GM19351 (cell line): ENCODE data around the gene RAP1GAP.

Experiments used
- ATAC-seq: cut with Tn5 transposase; IDR thresholded peaks from one replicate; pipeline ENCODE4 v1.9.1; 2021; ENCODE audit warnings: mild to moderate bottlenecking, moderate library complexity; ENCODE audit not compliant: unreplicated experiment

The RAP1GAP gene

GRCh38 chr1:21663248-21663950 is 5.8 kb downstream of the RAP1GAP start:
- no peak for ATAC-seq

DNA sequence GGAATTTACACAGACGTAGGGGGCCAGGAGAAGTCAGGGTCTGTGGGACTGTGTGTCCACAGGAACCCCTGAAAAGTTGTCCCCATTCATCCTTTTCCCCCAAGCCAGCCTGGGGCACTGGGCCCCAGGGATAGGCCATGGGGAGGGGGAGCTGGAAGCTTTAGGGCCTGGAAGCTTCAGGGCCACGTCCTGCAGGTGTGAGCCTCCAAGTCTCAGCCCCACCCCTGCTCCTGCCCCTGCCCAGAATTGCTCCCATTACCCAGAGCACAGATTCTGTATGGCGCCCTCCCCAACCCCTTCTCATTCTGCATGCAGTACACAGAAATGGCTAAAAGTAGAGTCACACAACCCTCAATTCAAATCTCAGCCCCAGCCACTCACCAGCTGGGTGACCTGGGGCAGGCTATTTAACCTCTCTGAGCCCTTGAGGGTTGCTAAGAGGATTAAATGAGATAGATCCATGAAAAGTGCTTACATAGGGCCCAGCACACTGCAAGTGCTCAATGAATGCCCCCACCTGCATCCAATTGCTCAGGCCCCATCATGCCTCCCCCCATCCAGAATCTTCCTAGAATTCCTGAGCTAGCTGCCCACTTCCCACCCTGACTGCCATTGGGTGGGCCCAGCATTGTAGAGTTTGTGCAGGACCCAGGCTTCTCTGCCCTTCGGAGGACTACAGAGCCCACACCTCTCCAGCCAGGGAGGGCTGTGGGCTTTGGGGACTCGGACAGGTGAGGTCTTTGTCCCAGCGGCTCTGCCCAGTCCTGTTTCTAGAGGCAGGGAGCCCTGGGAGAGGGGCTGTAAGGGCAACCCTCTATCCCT is 6.5 kb downstream of the RAP1GAP start:
- ATAC-seq, result no peak

DNA sequence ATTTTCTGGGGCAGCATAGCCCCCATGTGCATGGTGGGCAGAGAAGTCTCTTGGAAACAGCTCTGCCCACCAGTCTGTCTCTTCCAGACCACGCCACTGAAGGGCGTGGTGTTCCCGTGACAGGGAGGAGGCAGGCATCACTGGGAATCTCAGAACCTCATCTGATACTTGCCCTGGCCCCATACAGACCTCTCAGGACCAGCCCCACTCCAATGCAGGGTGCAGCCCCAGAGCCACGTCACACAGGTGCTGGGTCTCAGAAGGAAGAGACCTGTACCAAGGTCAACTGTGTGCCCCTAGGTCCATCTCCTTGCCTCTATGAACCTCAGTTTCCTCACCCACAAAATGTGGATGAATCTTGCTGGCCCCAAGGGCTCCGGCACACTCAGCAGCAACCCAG is 7.3 kb downstream of the RAP1GAP start:
- ATAC-seq, result no peak

GRCh38 chr1:21659924-21660326 is 9.2 kb downstream of the RAP1GAP start:
- no peak for ATAC-seq

GRCh38 chr1:21659099-21659923 is 9.8 kb downstream of the RAP1GAP start:
- ATAC-seq, result no peak

- ATAC-seq, result no peak
Observed at GRCh38 chr1:21657456-21658190, 11.5 kb downstream of the RAP1GAP start.

DNA sequence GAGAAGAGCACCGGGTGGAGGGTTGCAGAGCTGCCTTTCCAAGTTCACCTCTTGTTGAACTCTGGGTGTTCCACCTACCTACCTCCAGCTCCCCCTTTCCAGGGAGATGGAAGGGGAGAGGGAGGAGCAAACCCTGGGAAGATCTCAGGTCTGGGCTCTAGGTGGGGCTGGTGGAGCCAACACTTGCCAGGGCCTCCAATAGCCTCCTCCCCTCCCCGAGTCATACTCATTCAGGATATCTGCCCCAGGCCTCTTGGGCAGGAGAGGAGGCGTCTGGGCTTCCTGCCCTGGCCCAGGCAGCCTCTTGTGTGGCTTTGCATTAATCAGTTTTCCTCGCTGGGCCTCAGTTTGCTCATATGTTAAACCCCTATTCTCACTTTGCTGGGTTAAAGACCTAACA is 13.4 kb downstream of the RAP1GAP start:
- ATAC-seq, result no peak

- no peak for ATAC-seq
Observed at GRCh38 chr1:21655259-21655658, 13.9 kb downstream of the RAP1GAP start.

DNA sequence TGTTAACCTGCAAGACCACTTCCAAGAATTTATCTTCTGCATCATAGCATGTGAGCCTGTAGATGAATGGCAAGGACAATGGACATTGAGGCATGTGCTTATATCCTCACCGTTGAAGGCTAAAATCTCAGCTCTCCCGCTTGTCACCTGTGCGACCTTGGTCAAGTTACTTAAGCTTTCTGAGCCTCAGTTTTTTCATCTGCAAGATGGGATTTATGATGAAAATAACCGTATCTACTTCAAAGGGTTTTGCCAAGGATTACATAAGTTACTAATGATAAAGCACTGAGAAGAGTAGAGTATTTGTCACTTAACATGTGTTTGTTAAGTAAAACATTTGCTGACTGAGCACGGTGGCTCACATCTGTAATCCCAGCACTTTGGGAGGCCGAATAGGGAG is 14.9 kb downstream of the RAP1GAP start:
- no peak for ATAC-seq

DNA sequence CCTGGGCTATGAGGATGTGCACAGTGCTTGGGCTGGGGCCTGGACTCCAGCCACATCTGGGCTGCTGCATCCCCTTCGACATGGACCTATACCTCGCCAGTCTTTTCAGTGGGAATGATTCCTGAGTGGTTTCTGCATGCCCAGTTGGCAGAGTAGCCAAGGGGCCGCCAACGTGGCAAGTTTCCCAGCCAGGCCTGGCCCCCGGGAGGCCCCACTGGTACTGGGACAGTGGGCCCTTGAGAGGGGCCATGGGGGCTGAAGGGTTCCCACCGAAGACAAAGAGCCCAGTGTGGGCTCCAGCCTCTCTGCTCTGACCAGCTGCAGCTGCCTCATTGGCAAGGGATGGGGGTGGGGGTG is 15.4 kb downstream of the RAP1GAP start:
- no peak for ATAC-seq

- no peak for ATAC-seq
Observed at GRCh38 chr1:21652937-21653743, 16.0 kb downstream of the RAP1GAP start.

GRCh38 chr1:21652101-21652936 is 16.8 kb downstream of the RAP1GAP start:
- no peak for ATAC-seq

DNA sequence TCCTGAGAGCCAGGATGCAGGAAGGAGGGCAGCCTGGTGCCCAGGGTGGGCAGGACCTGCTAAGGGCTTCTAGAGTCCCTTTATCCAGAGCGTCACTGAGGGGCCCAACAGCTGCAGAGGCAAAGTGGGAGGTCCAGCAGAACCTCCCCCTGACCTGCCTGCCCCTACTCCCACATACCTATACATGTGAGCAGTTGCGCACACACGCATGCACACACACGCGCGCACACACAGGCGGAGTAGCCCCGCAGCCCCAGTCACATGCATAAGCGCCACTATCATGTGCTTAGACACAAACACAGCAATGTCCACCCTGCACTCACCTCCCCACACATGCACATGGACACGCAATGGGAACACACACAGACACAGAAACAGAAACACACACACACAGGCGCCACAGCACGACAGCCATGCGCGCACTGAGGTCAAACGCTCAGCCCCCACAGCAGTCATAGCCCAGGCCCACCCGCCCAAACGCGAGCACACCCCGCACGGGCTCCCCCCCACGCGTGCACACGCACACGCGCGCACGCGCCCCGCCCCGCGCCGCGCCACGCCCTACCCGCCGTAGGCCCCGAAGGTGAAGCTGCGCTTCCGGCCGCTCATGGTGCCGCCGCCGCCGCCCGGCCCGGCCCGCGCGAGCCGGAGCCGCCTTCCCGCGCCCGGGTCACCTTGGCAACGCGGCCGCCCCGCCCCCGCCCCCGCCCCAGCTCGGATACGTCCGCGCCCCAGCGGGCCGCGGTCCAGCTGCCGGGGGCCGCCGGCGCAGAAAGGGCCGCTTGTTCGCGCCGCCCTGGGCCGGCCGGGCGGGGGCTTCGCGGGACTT is 17.7 kb downstream of the RAP1GAP start:
- no peak for ATAC-seq

DNA sequence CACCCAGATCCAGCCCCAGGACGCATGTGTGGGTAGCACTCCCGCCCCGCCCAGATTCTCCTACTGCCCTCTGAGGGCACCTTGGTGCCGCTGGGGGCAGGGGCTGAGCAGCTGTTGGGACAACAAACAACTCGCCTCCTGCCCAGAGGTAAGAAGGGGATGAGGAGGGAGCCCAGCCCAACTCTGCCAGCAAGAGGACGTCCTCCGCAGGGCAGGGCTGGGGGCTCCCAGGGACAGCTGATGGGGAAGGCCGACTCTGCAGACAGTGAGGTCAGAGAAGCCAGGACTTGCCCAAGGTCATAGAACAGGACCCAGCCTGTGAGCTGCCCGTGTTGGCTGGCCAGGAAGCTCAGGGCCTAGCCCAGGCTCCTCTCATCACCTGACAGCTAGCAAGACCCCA is 18.8 kb downstream of the RAP1GAP start:
- no peak for ATAC-seq

GRCh38 chr1:21649315-21649714 is 19.8 kb downstream of the RAP1GAP start:
- ATAC-seq, result no peak

GRCh38 chr1:21648791-21649190 is 20.4 kb downstream of the RAP1GAP start:
- ATAC-seq, result no peak

DNA sequence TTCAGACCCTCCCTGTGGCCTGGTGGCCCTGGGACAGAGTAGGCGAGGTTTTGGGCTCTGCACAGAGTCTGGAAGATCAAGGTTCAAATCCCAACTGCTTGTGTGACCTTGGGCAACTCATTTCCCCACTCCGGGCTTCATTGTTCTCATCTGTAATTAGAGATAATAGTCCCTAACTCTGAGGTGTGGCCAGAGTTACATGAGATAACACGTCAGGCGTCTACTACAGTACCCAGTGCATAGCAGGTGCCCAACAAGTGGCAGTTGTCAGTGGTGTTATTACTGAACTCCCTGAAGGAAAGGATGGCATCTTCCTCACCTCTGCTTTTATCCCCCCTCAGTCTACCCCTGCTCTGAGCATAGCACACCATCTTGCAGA is 20.8 kb downstream of the RAP1GAP start:
- ATAC-seq, result no peak
